BLaER1 (cell line): Measurements from ENCODE around the gene SLC30A1.

ENCODE experiments used
- H3K27ac ChIP-seq: shearing (Covaris generic); formaldehyde crosslinking; 2 replicates; pipeline ENCODE4 v1.8.1; 2022
- H3K27me3 ChIP-seq: shearing (Covaris generic); formaldehyde crosslinking; 2 replicates; pipeline ENCODE4 v1.8.1; 2022
- H3K36me3 ChIP-seq: shearing (Covaris generic); formaldehyde crosslinking; 2 replicates; pipeline ENCODE4 v1.8.1; 2022
- H3K4me1 ChIP-seq: shearing (Covaris generic); formaldehyde crosslinking; 2 replicates; pipeline ENCODE4 v1.8.1; 2022
- H3K4me2 ChIP-seq: shearing (Covaris generic); formaldehyde crosslinking; 2 replicates; pipeline ENCODE4 v1.8.1; 2022
- H3K4me3 ChIP-seq: shearing (Covaris generic); formaldehyde crosslinking; 2 replicates; pipeline ENCODE4 v1.8.1; 2022
- H3K9ac ChIP-seq: shearing (Covaris generic); formaldehyde crosslinking; 2 replicates; pipeline ENCODE4 v1.8.1; 2022
- H3K9me3 ChIP-seq: shearing (Covaris generic); formaldehyde crosslinking; 2 replicates; pipeline ENCODE4 v1.8.1; 2022
- H4K20me1 ChIP-seq: shearing (Covaris generic); formaldehyde crosslinking; 2 replicates; pipeline ENCODE4 v1.8.1; 2022
- Cebpa-rat ChIP-seq: shearing (Covaris generic); IDR thresholded peaks from 2 replicates; pipeline ENCODE4 v1.8.1; 2022

SLC30A1 gene

DNA sequence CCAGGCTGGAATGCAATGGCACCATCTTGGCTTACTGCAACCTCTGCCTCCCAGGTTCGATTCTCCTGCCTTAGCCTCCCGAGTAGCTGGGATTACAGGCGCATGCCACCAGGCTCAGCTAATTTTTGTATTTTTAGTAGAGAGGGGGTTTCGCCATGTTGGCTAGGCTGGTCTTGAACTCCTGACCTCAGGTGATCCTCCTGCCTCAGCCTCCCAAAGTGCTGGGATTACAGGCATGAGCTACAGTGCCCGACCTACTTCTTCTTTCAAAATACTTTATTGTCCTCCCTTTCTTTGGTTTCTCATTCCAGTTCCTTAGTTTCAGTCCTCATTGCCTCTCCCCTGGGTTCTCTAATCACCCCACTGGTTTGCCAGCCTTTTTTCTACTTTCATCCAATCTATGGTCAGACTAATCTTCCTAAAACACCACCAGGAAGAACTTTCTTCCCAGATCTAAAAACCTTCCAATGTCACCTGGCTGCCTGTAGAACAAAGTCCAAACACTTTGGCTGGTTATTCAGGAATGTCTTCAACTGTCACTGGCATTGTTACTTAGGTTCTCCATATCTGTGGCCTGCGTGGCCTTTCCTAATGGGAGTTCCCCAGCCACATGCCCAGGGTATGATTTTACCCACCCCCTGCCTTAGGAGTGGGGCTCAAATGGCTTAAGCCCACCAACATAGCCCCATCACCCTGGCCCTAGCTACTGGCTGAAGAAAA, 29.0 kb upstream of the SLC30A1 start:
- H3K27me3 ChIP-seq: no peaks in the 10 kb centered on the region
- no peaks in the 10 kb centered on the region for H4K20me1 ChIP-seq
- no peak overlapping the region for H3K27ac ChIP-seq
- no peak overlapping the region for H3K4me3 ChIP-seq
- TF ChIP-seq Cebpa-rat: no peak
- no peak overlapping the region for H3K9ac ChIP-seq
- no peak overlapping the region for H3K4me2 ChIP-seq
- H3K9me3 ChIP-seq: no peaks in the 10 kb centered on the region
- peaks cover 10% of the 10 kb centered on the region for H3K4me1 ChIP-seq
- H3K36me3 ChIP-seq: no peaks in the 10 kb centered on the region

DNA sequence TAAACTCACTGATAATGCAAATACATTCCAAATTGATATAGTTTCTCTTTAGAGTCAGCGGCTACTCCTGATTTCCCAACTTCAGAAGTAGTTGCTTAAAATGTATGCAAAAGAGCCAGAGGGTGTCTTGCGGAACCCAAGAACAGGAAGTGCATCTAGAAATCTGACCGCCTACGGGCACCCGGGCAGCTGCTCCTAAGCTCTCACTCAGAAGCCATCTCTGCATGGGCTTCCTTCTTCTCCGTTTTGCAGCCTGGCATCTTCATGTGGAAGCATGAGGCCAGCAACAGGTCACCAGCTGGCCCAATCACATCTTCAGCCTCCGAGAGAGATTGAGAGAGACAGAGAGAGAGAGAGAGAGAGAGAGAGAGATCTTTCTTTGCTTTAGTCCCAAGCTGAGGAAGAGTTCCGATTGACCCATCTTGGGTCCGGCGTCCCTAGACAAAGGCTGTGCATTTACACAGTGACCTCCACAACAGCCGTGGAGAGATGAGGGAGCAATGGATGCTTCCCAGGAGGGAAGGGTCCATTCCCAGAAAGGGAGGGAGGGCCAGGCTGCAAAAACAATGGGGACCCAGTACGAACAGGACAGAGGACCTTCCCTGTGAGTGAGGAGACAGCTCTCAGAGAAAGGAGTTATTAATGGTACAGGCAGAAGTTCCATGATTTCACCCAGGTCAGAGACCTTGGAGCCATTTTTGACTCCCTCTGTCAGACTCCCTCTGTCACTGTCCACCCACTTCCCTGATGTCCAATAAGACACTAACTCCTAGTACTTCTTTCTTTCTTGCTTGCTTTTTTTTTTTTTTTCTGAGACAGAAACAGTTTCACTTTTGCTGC, 28.2 kb upstream of the SLC30A1 start:
- no peak overlapping the region for H3K4me3 ChIP-seq
- no peaks in the 10 kb centered on the region for H3K9me3 ChIP-seq
- no peaks in the 10 kb centered on the region for H3K27me3 ChIP-seq
- no peaks in the 10 kb centered on the region for H3K36me3 ChIP-seq
- no peaks in the 10 kb centered on the region for H4K20me1 ChIP-seq
- no peak for TF ChIP-seq Cebpa-rat
- peak overlapping the region; percentile 37 for H3K4me2 ChIP-seq
- H3K27ac ChIP-seq: no peak overlapping the region
- H3K9ac ChIP-seq: no peak overlapping the region
- H3K4me1 ChIP-seq: peaks cover 10% of the 10 kb centered on the region

GRCh38 chr1:211606332-211606913, 27.5 kb upstream of the SLC30A1 start:
- H3K27me3 ChIP-seq: no peaks in the 10 kb centered on the region
- TF ChIP-seq Cebpa-rat: no peak
- H3K9ac ChIP-seq: no peak overlapping the region
- H4K20me1 ChIP-seq: no peaks in the 10 kb centered on the region
- H3K9me3 ChIP-seq: no peaks in the 10 kb centered on the region
- peak overlapping the region; percentile 37; the same call in 1 of the 2 replicates for H3K4me2 ChIP-seq
- H3K27ac ChIP-seq: no peak overlapping the region
- no peaks in the 10 kb centered on the region for H3K36me3 ChIP-seq
- H3K4me3 ChIP-seq: no peak overlapping the region
- peaks cover 10% of the 10 kb centered on the region for H3K4me1 ChIP-seq

GRCh38 chr1:211605603-211606331, 26.8 kb upstream of the SLC30A1 start:
- no peak overlapping the region for H3K4me2 ChIP-seq
- no peak overlapping the region for H3K9ac ChIP-seq
- H4K20me1 ChIP-seq: no peaks in the 10 kb centered on the region
- H3K27ac ChIP-seq: no peak overlapping the region
- H3K27me3 ChIP-seq: no peaks in the 10 kb centered on the region
- H3K36me3 ChIP-seq: no peaks in the 10 kb centered on the region
- peaks cover 10% of the 10 kb centered on the region for H3K4me1 ChIP-seq
- TF ChIP-seq Cebpa-rat: no peak
- H3K9me3 ChIP-seq: no peaks in the 10 kb centered on the region
- H3K4me3 ChIP-seq: no peak overlapping the region

DNA sequence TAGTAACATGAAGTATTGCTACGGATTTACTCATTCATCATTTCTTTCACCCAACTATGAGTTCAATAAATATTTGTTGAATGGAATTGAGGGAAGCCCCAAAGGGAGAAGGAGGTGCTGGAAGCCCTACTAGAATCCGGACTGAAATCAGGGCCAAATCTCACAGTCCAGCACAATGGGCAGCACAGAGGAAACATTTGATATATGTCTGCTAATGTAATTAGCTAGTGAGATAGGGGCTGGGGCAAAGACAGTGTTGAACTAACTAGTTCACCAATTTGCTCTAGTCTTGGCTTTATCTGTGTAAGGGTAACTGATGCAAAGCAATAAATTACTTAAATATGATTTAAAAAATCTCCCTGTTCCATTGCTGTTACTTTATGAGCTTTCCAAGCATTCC, 26.1 kb upstream of the SLC30A1 start:
- no peaks in the 10 kb centered on the region for H3K36me3 ChIP-seq
- TF ChIP-seq Cebpa-rat: no peak
- H3K4me2 ChIP-seq: no peak overlapping the region
- peaks cover 10% of the 10 kb centered on the region for H3K4me1 ChIP-seq
- H3K4me3 ChIP-seq: no peak overlapping the region
- H3K27ac ChIP-seq: no peak overlapping the region
- H3K27me3 ChIP-seq: no peaks in the 10 kb centered on the region
- H3K9me3 ChIP-seq: no peaks in the 10 kb centered on the region
- no peaks in the 10 kb centered on the region for H4K20me1 ChIP-seq
- no peak overlapping the region for H3K9ac ChIP-seq

GRCh38 chr1:211604548-211604947, 25.6 kb upstream of the SLC30A1 start:
- H3K36me3 ChIP-seq: no peaks in the 10 kb centered on the region
- H3K9me3 ChIP-seq: no peaks in the 10 kb centered on the region
- peaks cover 10% of the 10 kb centered on the region for H3K4me1 ChIP-seq
- no peaks in the 10 kb centered on the region for H3K27me3 ChIP-seq
- no peak overlapping the region for H3K4me2 ChIP-seq
- no peak overlapping the region for H3K4me3 ChIP-seq
- no peaks in the 10 kb centered on the region for H4K20me1 ChIP-seq
- no peak overlapping the region for H3K27ac ChIP-seq
- no peak overlapping the region for H3K9ac ChIP-seq
- no peak for TF ChIP-seq Cebpa-rat

- H3K36me3 ChIP-seq: no peaks in the 10 kb centered on the region
- H4K20me1 ChIP-seq: no peaks in the 10 kb centered on the region
- peaks cover 10% of the 10 kb centered on the region for H3K4me1 ChIP-seq
- H3K9ac ChIP-seq: no peak overlapping the region
- no peak for TF ChIP-seq Cebpa-rat
- H3K4me2 ChIP-seq: no peak overlapping the region
- H3K9me3 ChIP-seq: no peaks in the 10 kb centered on the region
- H3K27me3 ChIP-seq: no peaks in the 10 kb centered on the region
- H3K27ac ChIP-seq: no peak overlapping the region
- H3K4me3 ChIP-seq: no peak overlapping the region
Measured at GRCh38 chr1:211603713-211604112, 24.8 kb upstream of the SLC30A1 start.

DNA sequence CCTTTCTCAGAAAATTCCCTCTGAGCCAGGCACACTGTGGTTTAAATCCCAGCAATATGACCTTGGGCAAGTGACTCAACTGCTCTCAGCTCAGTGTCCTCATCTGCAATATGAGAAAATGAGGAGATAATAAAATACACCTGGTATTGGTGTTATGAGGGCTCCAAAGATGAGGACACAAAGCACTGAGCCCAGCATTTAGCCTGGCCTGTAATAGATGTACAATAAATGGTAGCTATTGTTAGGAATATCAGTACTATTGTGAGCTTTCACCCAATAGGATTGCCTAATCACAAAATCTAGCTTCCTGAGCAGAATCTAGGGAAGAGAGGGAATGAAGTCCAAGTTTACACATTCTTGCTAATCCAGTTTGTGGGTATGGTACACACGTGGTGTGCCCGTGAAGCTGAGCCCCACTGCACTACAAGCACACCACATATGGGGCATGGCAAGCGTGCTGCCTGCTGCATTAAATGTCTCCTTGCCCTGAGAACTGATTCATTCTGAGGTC, 24.3 kb upstream of the SLC30A1 start:
- H3K27ac ChIP-seq: no peak overlapping the region
- H4K20me1 ChIP-seq: no peaks in the 10 kb centered on the region
- no peaks in the 10 kb centered on the region for H3K36me3 ChIP-seq
- H3K9me3 ChIP-seq: no peaks in the 10 kb centered on the region
- no peak overlapping the region for H3K4me2 ChIP-seq
- no peak overlapping the region for H3K4me3 ChIP-seq
- H3K9ac ChIP-seq: no peak overlapping the region
- no peak for TF ChIP-seq Cebpa-rat
- H3K27me3 ChIP-seq: no peaks in the 10 kb centered on the region
- peaks cover 10% of the 10 kb centered on the region for H3K4me1 ChIP-seq

DNA sequence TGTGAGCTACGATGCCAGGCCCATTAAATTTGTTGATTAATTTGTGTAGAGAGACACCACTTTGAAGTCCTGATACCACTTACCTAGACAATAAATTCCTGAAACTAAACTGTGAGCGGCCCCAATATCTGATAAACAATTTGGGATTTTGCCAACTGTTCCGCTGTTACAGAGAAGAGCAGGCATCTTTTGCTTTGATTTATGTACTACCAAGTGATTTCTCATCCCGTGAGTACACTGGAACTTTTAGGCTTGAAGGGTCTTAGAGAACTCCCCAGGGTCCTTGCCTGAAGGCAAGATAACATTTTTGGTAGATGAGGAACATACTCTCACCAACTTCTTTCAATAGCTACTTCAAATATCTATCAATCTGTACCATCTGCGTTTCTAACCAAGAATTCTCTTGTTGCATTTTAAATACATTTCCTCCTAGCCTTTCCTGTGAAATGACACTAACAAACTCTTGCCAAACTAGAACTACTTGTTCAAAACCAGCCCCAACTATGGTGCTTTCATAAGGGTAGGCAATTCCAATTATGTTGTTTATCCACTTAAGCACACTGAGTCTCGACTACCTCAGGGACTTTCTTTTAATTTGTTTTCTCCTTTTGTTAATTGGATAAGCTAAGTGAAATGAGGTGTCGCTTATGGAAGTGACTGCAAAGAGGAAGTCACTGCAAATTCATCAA, 23.2 kb upstream of the SLC30A1 start:
- Histone ChIP-seq H3K27ac (no peak overlapping the region), H3K27me3 (no peaks in the 10 kb centered on the region), H3K4me2 (no peak overlapping the region), H3K36me3 (no peaks in the 10 kb centered on the region), H3K9ac (no peak overlapping the region), H3K4me1 (peaks cover 13% of the 10 kb centered on the region), H3K9me3 (no peaks in the 10 kb centered on the region), H3K4me3 (no peak overlapping the region), H4K20me1 (no peaks in the 10 kb centered on the region)
- no peak for TF ChIP-seq Cebpa-rat
